HuH-7 (cell line): ENCODE data around the gene NHP2.

Source experiments
- DNase-seq: peaks from one replicate; pipeline ENCODE4 v3.0.0; 2011; ENCODE audit warnings: low spot score

Gene NHP2

DNA sequence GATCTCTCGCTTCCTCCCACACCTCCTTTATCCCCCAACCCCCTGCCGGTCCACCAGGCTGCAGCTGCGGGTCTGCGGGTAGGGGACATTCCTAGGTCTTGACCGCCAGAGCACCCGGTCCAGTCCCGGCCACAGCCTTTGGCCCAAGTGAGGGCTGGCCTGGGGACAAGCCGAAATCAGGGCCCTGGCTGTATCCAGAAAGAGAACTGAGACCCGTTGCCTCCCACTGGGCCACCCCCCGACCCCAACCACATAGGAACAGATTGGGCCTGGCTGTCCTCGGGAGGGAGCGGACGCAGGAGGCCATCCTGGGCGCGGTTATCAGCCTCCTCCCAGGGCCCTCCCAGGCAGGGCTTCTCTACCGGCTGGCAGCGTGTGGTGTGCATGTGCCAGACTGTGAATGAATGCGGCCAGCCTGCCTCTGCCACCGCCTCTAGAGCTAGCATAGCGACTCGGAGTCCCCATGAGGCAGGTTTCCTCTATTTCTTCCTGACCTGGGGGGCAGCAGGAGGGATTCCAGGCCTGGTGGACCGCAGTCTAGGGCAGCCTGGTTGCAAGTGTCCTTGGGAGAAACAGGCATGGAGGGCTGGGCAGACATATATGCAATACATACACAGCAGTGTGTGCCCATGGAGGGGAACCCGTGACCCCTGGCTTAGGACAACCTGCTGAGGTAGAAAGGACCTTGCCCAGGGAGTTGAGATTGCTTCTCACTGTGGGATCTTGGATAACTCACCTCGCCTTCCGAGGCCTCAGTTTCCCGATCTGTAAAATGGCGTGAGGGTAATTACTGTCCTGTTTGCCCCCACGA lies 39.2 kb downstream of the NHP2 start:
- DNase-seq = no peak

- DNase-seq = no peak
These were observed 39.8 kb downstream of the NHP2 start for GRCh38 chr5:178113841-178114324.

DNA sequence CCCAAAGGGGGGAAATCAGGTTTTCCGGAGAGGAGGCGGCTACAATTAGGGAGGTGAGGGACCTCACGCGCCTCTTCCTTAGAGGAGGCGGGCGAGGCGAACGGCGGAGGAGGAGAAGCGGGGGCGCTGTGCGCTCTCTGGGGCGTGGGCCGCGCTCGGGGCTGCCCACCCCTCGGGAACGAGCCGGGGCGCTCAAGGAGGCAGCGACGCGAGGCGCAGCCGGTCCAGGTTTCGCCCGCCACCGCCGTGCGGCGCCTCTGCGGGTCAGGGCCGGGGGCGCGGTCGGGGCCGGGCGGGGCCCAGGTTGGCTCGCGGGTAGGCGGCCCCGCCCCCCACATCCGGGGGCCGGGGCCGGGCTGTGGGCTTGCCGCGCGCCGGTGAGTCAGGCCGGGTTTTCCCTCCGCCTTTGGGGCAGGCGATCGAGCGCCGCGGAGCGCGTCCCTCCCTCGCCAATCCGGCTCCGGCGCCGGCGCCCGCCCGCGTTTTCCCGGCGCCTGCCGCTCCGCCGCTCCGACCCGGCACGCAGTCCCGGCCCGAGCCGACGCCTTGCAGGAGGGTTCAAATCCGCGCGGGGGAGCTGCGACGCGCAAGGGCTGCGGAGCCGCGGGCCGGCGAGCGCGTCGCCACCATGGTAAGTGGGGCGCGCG lies 40.4 kb downstream of the NHP2 start, which contains the start of gene N4BP3:
N4BP3 (plus strand) TSS at position 392 of the 647 bp plus-strand sequence. CDS start 6,052 bp downstream, outside the sequence.
- DNase-seq = peak; percentile 83

- DNase-seq = no peak
These were observed 41.1 kb downstream of the NHP2 start for GRCh38 chr5:178112545-178112944.

DNA sequence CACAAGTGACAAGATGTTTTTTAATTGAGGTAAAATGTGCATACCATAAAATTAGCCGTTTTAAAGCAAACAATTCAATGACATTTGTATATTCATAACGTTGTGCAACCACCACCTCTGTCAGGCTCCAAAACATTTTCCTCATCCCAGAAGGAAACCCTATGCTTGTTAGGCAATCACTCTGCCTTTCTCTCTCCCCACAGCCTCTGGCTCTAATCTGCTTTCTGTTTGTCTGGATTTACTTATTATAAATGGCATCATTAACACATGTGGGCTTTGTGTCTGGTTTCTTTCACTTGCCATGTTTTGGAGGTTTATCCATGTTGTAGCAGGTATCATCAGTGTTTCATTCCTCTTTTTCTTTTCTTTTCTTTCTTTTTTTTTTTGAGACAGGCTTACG lies 41.8 kb downstream of the NHP2 start:
- no peak for DNase-seq

DNA sequence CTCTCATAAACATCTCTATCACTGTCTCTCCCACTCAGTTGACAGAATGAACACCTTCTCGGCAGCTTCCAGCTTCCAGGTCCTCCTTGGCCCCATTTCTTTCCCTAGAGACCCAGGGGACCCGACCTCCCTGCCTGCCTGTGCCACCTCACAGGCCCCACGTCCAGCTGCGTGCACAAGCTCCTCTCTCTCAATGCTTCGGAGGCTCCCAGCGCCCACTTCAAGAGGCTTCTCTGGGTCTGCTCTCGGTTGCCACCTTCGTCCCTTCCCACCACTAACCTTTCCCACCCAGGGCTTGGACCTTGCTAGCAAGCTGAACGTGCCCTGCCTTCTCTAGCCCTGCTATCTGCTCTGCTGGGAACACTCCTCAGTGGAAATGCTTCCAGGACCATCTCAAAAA lies 43.2 kb downstream of the NHP2 start:
- no peak for DNase-seq

- DNase-seq = no peak
These were observed 44.7 kb downstream of the NHP2 start for GRCh38 chr5:178108966-178109365.

- DNase-seq = no peak
These were observed 45.2 kb downstream of the NHP2 start for GRCh38 chr5:178108446-178108845.

GRCh38 chr5:178107756-178108310 lies 45.9 kb downstream of the NHP2 start:
- no peak for DNase-seq

DNA sequence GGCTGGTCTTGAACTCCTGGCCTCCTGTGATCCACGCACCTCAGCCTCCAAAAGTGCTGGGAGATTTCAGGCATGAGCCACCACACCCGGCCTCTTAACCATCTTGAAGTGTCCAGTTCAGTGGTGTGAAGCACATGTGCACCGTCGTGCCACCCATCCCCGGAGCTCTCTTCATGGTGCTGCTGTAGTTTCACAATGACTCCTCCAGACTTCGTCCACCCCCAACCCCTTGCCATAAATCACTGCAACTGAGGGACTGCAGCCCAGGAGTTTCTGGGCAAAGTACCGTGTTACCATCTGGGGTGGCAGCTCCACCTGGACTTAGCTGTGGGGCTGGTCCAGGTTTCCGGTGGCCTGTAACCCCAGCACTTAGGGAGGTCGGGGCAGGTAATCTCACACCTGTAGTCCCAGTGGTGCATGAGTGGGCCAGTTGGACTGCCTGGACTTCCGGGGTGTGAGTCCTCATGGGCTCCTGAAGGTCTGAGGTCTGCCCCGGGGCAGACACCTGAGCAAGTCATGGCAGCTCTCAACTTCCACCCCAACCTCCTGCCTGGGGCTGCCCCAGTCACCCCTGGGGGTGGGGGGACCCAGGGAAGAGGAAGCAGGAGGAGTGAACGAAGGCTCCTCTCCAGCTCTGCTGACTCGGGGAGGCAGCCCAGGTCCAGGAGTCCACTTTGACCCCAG lies 47.0 kb downstream of the NHP2 start:
- DNase-seq = no peak

DNA sequence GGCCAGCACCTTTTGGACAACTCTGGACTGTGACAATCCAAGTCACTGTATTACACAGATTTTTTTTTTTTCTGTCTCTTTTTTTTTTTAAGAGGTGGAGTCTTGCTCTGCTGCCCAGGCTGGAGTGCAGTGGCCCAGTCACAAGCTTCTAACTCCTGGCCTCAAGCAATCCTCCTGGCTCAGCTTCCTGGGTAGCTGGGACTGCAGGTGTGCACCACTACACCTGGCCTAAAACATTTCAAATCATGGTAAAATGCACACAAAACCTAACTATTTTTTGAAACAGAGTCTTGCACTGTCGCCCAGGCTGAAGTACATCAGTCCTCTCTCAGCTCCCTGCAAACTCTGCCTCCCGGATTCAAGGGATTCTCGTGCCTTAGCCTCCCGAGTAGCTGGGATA lies 47.6 kb downstream of the NHP2 start:
- DNase-seq = no peak

DNA sequence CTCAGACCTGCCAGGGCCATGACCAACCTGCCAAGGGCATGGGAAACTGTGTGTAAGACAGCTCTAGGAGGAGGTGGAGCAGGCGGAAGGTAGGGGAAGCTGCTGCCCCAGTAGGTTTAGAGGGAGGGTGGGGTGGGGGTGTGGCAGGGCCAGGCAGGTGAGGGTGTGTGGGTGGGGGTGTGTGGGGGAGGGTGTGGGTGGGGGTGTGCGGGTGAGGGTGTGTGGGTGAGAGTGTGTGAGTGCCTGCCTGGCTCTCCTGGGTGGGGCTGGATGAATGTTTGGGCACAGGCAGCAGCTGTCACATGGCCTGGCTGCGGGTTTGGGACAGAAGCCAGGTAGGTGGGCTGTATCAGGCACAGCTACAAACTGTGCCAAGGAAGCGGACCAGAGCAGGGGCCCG lies 49.2 kb downstream of the NHP2 start:
- no peak for DNase-seq

DNA sequence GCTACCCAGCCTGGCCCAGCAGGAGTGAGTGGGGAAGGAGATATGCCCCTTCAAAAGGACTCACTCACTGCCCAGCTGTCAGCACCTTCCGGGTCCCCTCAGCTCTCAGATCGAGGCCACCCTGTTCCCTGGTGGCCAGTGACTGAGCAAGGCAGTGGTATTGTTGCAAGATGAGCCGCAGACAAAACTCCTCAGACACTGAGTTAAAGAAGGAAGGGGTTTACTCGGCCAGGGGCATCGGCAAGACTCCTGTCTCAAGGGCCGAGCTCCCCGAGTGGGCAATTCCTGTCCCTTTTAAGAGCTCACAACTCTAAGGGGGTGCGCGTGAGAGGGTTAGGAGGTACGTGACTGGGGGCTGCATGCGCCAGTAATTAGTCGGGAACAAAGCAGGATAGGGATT lies 50.1 kb downstream of the NHP2 start:
- DNase-seq = no peak
